Prostate gland (tissue), 2 donors: ENCODE results near the gene IL1RAPL1. TPM values are rescaled to one million over a fixed set of nuclear protein-coding genes. Genes with fewer than 3 reads are reported as not detected.
"Not testable (repeated sequence)": the region's sequence is repeated elsewhere in the genome, so short reads cannot be mapped to it uniquely, and the experiment has no call there.

Experiments
- DNase-seq: peaks from one replicate; pipeline ENCODE4 v3.0.0-alpha.2; 2019; ENCODE audit warnings: low spot score
- H3K27ac ChIP-seq, 2 donors: fragments of 200-600 bp; sonication (generic); 2 replicates each; pipeline ENCODE4 v1.5.1; 2017 to 2019
- H3K27me3 ChIP-seq: fragments of 200-600 bp; sonication (generic); replicated peaks from 2 replicates; pipeline ENCODE4 v1.5.1; 2019; ENCODE audit not compliant: insufficient read depth
- H3K36me3 ChIP-seq, 2 donors: fragments of 200-600 bp; sonication (generic); 1 replicate in 1 of 2; 2 replicates in 1 of 2; pipeline versions ENCODE4 v1.5.1 to v1.8.1; 2017 to 2019
- H3K4me1 ChIP-seq: fragments of 200-600 bp; sonication (generic); replicated peaks from 2 replicates; pipeline ENCODE4 v1.5.1; 2019
- H3K4me3 ChIP-seq, 2 donors: fragments of 200-600 bp; sonication (generic); 2 replicates each; pipeline ENCODE4 v1.5.1; 2017 to 2019
- H3K9me3 ChIP-seq: fragments of 200-600 bp; sonication (generic); 2 replicates; pipeline ENCODE4 v1.5.1; 2017
- CTCF ChIP-seq, 4 experiments: fragments of 200-600 bp in 2 of 4; fragments of 450-650 bp in 2 of 4; sonication (generic) in 2 of 4; IDR thresholded peaks; 1 replicate in 3 of 4; 2 replicates in 1 of 4; pipeline ENCODE4 v1.5.1; 2016 to 2019; ENCODE audit warnings: antibody characterized with exemption in 4 of 4, mild to moderate bottlenecking in 2 of 4, moderate library complexity in 2 of 4
- POLR2A ChIP-seq: fragments of 450-650 bp; IDR thresholded peaks from one replicate; pipeline ENCODE4 v1.6.1; 2016; ENCODE audit warnings: antibody characterized with exemption, mild to moderate bottlenecking
- POLR2AphosphoS5 ChIP-seq: sonication (generic); formaldehyde crosslinking; IDR thresholded peaks from one replicate; pipeline ENCODE4 v1.6.1; 2017; ENCODE audit warnings: antibody characterized with exemption
- WGBS: methylation state at CpG from one replicate; pipeline ENCODE4 v1.1.5; 2018; 5-methylcytosine and 5-hydroxymethylcytosine counted together
- intact Hi-C: fragments of 100-400 bp; cut with DNase I; formaldehyde crosslinking; loops from one replicate; pipeline ENCODE4 v1.14.2; 2022
- total RNA-seq, 2 donors: library from RNA; depleted of rRNA; stranded (reverse); fragments of >200 nt; gene quantifications; one replicate each; pipeline ENCODE4 v1.1.0, GENCODE V29; 2016

Gene IL1RAPL1
- total RNA-seq, 2 donors from 2014 or later: 0.23 TPM

GRCh38 chrX:29308726-29309125 is 721.5 kb downstream of the IL1RAPL1 start:
- H3K9me3 ChIP-seq: no peaks in the 10 kb centered on the region
- no peaks in the 10 kb centered on the region for H3K36me3 ChIP-seq
- H3K27me3 ChIP-seq: no peaks in the 10 kb centered on the region
- no peak overlapping the region for H3K27ac ChIP-seq
- intact Hi-C loops: no loop called here
- no peaks in the 10 kb centered on the region for H3K4me1 ChIP-seq
- DNase-seq: no peak
- H3K4me3 ChIP-seq: no peak overlapping the region
- TF ChIP-seq POLR2AphosphoS5 (no peak), POLR2A (no peak), CTCF (IDR thresholded peaks at IDR 0.05) (no peak)
- WGBS: 71% methylated on average over 4 of the region's 4 CpGs

- H3K4me3 ChIP-seq: no peak overlapping the region
- TF ChIP-seq POLR2AphosphoS5: no peak
- no peak for TF ChIP-seq CTCF (IDR thresholded peaks at IDR 0.05)
- TF ChIP-seq POLR2A: no peak
- no peak for DNase-seq
- no peaks in the 10 kb centered on the region for H3K4me1 ChIP-seq
- H3K36me3 ChIP-seq: no peaks in the 10 kb centered on the region
- no peak overlapping the region for H3K27ac ChIP-seq
- no peaks in the 10 kb centered on the region for H3K27me3 ChIP-seq
- H3K9me3 ChIP-seq: no peaks in the 10 kb centered on the region
- intact Hi-C loops: no loop called here
- WGBS: 73% methylated on average over 3 of the region's 3 CpGs
Observed at GRCh38 chrX:29315931-29316330, 728.7 kb downstream of the IL1RAPL1 start.

GRCh38 chrX:29318012-29318411 is 730.8 kb downstream of the IL1RAPL1 start:
- Histone ChIP-seq H3K9me3 (no peaks in the 10 kb centered on the region), H3K27me3 (no peaks in the 10 kb centered on the region), H3K36me3 (no peaks in the 10 kb centered on the region), H3K4me1 (no peaks in the 10 kb centered on the region), H3K27ac (no peak overlapping the region), H3K4me3 (no peak overlapping the region)
- no peak for DNase-seq
- intact Hi-C loops: no loop called here
- TF ChIP-seq POLR2A: no peak
- no peak for TF ChIP-seq CTCF (IDR thresholded peaks at IDR 0.05)
- 72% methylated on average over 1 of the region's 1 CpG for WGBS

- DNase-seq, H3K27ac ChIP-seq, H3K4me1 ChIP-seq, H3K36me3 ChIP-seq, H3K4me3 ChIP-seq, H3K27me3 ChIP-seq, H3K9me3 ChIP-seq, intact Hi-C loops: not testable (repeated sequence)
- WGBS: no CpG with 5 or more reads among the region's 3 CpGs
Observed at GRCh38 chrX:29332429-29332828, 745.2 kb downstream of the IL1RAPL1 start.

GRCh38 chrX:29333091-29333490 is 745.8 kb downstream of the IL1RAPL1 start:
- intact Hi-C loops, H3K9me3 ChIP-seq, H3K4me1 ChIP-seq, H3K27ac ChIP-seq, H3K27me3 ChIP-seq, DNase-seq, H3K4me3 ChIP-seq, H3K36me3 ChIP-seq: not testable (repeated sequence)
- WGBS: no CpG with 5 or more reads among the region's 27 CpGs

- no peak overlapping the region for H3K27ac ChIP-seq
- no peaks in the 10 kb centered on the region for H3K9me3 ChIP-seq
- H3K36me3 ChIP-seq: no peaks in the 10 kb centered on the region
- intact Hi-C loops: no loop called here
- no peaks in the 10 kb centered on the region for H3K4me1 ChIP-seq
- DNase-seq: no peak
- H3K27me3 ChIP-seq: no peaks in the 10 kb centered on the region
- no peak overlapping the region for H3K4me3 ChIP-seq
- TF ChIP-seq CTCF (IDR thresholded peaks at IDR 0.05): no peak
- TF ChIP-seq POLR2AphosphoS5: no peak
- TF ChIP-seq POLR2A: no peak
Observed at GRCh38 chrX:29348288-29348687, 761.0 kb downstream of the IL1RAPL1 start.
